Hematopoietic multipotent progenitor cell treated with erythropoietin and hydrocortisone succinate and interleukin-3 and kit ligand, for 8 days (in vitro differentiated cells): ENCODE measurements around the gene PPIB.

ENCODE experiments used
- DNase-seq: peaks from one replicate; pipeline ENCODE4 v3.0.0-alpha.2; 2015

The PPIB gene

DNA sequence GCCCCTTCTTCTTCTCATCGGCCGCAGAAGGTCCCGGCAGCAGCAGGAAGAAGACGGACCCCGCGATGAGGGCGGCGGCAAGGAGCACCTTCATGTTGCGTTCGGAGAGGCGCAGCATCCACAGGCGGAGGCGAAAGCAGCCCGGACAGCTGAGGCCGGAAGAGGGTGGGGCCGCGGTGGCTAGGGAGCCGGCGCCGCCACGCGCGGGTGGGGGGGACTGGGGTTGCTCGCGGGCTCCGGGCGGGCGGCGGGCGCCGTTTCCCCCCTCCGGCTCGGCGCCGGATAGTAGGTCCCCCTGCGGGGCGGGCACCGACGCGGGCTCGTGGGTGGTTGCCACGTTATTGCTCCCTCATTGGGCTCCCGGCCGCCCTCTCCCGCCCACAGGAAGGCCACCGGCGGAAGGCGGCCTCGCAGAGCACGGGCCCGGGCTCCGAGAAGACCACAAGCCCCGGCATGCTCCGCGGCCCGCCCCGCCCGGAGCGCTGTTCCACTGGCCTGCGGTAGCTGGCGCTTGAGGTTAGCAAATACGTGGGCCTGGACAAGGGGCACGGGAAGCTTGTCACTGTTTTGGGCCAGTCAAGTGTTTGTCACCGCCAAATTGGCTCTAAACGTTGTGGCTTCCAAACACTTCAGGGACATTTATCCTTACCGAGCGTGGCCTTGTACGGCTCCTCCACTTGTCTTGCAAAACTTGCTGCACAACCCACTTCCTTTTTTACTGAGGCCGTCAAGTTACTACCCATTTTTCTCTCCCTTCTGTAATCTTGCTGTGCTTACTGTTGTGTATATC lies at the start of gene PPIB:
TSS of gene PPIB (minus strand) at position 154 of the 790 bp plus-strand sequence. CDS start at position 118, 36 bp downstream.
- DNase-seq = peak; percentile 96

DNA sequence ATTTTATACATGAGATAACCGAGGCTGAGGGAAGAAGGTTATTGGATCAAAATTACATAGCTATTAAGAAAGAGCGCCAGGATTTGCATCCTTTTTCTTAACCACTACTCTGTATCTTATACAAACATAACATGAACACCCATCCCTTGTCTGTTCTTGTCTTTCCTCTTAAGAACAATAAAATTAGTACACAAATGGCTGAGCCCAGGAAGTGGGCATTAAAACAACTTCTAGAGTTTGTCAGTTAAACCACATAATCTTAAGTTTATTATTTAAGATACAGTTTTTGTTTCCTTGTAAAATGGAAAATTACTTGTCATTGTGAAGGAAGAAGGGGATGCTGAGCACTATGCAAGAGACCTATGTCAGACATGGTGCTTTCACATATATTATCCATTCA lies 48.9 kb upstream of the PPIB start:
- no peak for DNase-seq

DNA sequence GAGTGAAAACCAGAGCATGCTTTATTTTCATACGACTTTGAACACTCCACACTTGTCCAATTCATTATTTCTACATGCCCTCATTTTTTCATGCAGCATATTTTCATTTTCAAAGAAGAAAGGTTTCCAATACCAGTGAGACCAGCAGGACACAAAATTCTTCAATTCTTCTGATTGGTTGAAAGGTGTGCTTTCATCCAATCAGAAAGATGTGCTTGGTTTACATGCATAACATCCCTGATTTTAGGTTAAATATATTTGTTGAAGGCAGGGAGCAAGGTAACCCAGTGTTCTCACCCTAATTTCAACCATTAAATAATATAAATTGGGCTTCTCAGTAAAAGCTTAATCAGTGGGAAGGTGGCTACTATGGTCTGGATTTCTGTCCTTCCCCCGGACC lies 47.5 kb upstream of the PPIB start:
- no peak for DNase-seq

DNA sequence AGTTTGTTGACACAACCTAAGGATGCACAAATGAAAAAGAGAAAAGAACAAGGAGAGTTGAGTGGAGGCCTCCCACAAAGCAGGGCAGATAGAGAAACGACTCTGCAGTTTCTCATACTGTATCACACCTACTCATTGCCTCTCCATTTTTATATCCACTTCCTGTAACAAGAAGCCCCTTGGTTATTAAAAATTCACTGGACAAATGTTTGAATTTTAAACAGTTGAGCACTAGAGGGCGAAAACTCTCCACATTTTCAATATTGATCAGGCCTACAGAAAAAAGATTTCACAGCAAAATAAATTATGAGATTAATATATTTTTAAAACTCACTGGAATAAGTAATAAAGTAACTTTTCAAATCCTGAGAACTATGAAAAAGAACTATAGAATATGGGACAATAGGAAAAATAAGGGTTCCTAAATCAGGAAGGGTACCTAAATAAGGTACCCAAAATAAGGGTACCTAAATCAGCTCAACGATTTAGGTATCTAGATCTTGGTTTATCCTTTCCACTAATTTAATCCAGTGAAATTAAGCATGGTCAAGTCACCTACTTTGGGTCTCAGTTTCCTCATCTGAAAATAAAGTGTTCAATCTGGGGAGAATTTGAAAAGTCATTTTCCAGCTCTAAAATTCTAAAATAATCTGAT lies 47.0 kb upstream of the PPIB start:
- peak; percentile 76 for DNase-seq

DNA sequence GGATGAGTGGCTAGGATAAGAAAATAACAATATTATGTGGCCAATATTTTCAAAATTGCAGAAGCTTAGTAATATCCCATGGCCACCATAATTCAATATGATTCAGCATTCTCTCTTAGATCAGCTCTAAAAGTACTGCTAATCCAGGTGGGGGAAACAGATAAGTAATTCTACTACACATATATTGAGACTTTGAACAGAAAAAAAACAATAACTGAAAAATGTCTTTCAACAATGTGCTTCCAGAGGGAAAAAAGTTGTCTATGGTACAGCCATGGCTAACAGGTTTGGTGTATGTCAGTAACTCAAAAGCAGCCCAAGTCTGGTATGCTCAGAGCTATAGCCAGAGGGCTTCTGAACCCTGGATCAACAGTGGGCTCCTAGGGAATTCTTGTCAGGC lies 42.4 kb upstream of the PPIB start:
- peak; percentile 80 for DNase-seq

DNA sequence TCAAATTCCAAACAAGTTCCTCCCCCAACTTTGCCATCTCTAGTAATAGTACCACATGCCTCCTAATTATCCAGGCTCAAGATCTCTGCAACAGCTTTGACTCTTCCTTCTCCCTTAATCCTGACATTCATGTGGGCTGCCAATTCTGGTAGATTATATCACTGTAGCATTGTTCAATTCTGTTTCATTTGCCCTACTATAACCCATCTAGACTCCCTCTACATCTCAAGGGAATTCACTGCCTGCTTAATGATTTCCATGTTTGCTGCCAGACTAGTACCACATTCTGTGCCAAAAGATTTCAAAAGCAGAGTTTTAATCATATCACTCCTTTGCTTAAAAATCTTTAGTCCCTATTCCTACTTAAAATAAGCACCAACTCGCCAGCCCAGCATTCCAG lies 34.6 kb upstream of the PPIB start:
- DNase-seq = no peak

DNA sequence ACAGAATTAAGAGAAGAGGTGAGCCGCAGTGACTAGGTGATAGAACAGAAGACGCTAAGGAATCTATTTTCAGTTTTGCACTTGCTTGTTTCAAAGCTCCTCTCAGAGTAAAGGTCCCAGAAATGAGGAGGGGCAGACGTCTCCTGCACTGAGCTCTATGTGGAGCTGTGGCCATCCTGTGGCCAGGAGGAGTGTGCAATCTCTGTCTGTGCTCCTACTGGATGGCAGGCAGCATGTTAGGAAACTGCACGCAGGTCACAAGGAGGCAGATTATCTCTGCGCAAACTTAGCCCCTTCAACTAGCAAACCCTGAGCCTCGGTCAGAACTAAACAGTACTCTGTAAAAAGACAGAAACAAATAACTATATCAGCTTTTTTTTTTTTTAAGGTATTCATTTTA lies 31.1 kb upstream of the PPIB start:
- no peak for DNase-seq

DNA sequence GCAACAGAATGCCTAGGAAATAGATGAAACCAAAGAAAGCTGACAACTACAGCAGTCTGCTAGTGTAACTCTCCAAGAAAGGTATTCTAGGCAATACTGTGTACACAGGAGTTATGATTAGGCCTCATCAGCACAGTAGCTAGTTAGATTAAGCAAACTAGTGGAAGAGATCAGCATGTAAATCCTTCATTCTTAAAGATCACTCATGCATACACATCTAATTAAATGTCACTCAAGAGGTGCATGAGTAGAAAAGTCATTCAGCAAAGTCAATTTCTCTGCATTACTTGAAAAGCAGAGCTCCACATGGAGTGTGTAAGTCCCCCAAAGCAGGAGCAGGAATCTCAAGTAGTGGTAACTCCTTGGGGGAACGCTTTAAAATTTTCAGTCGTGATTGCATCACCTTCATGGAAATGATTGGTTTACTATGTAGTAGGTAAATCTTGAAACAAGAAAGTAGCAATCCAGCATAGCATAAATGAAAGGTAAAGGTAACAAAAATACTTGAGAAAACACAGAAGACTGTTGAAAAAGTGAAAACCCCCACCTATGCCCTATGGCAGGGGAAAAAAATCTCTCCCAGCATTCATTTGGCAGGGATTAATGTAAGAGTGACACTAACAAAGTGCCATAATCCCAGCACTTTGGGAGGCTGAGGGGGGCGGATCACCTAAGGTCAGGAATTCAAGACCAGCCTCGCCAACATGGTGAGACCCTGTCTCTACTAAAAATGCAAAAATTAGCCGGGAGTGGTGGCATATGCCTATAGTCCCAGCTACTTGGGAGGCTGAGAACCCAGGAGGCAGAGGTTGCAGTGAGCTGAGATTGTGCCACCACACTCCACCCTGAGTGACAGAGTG lies 29.4 kb upstream of the PPIB start:
- DNase-seq = no peak

DNA sequence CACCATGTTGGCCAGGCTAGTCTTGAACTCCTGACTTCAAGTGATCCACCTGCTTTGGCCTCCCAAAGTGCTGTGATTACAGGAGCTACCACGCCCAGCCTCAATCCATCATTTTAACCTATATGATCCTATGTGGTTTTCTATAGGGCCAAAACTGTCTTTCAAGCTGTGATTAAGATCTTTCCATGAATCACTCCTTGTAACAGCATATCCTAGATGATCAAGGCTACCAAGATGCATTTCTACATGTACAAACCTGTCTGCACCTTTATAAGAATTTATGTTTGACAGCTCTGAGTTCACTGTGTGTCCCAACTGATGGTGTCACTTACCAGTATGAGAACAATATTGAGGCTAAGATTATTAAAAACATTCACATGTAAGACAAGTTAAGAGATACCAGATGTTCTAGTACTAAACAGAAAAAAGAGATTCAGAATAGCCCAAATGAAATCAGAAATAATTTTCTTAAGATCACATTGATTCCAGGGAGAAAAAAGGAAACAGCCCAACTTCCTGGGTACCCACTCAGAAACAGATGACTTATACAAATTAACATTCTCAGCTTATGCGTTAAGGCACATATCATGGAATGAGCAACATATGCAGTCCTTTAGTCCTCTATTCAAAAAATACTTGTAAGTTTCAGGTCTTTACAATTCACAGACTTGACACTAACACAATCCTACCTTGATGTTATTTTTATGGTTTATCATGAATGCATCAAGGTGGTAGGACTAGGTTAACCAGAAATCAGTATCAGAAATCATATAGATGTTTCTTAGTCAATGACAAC lies 24.8 kb upstream of the PPIB start:
- DNase-seq = no peak

DNA sequence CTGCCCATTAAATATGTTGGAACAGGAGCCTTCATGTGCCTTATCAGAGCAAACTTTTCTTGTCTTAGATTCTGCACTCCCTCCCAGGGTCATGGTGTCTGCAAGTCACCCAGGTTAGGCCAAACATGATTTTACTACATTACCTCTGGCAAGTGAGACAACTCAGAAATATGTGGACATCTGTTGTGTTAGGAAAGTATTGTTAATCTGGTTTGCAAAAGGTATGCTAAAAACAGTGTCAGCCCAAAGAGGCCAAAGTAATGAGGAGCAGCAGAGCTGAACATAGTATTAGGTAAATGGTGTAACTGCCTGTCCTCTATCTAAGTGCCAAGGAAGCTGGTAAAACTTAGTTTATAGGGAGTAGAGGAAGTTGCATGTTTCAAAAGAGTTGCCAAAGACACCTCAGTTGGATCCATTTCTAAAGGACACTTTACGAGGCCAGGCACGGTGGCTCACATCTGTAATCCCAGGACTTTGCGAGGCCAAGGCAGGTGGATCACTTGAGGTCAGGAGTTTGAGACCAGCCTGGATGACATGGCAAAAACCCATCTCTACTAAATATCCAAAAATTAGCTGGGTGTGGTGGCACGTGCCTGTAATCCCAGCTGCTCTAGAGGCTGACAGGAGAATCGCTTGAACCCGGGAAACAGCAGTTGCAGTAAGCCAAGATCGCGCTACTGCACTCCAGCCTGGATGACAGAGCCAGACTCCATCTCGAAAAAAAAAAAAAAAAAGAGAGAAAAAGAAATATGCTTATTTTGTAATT lies 22.5 kb upstream of the PPIB start:
- DNase-seq = no peak

DNA sequence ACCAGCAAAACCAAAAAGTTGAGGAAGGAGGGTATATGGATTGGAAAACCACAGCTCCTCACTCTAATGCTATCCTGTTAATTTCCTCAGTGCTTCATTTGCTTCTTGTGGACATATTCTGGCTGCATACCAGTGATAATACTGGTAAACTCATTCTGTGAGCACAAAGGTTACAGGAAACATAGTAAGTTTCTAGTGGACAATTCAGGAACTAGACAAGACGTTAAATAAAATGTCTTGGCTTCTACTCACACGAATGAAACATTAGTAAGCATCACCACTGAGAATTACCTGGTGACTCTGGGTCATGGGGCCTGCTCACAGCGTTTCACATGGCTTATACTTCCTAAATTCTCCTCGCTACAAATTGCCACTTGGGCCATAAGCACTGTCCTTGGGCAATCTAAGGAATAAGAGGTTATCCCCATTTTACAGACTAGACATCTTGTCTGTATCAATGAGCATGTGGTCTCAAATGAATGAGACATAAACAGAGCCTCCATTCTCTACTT lies 20.1 kb upstream of the PPIB start:
- no peak for DNase-seq

DNA sequence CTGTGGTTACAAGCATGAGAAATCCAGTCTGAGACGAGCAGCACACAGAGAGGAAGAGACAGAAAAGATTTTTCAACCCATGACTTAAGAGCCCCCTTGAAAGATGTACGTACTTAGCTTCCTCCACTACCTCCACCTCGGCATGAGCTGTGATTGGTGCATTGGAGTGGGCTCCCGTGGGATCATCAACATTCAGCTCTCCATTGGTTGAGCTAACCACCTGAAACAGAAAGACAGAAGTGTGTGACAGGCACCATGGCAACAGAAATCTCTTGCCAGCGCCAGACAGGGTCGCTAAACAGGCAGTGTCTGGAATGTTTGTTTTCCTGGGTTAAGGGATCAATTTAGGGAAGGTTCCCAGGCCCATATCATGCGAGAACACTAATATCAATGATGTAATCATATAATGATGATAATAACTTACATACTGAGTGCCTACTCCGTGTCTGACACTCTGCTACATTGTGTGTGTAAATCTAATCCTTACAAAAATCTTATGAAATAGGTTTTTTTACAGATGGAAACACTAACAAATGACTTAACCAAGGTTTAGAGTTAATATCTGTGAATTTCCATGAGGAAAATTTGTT lies 17.5 kb upstream of the PPIB start:
- no peak for DNase-seq

DNA sequence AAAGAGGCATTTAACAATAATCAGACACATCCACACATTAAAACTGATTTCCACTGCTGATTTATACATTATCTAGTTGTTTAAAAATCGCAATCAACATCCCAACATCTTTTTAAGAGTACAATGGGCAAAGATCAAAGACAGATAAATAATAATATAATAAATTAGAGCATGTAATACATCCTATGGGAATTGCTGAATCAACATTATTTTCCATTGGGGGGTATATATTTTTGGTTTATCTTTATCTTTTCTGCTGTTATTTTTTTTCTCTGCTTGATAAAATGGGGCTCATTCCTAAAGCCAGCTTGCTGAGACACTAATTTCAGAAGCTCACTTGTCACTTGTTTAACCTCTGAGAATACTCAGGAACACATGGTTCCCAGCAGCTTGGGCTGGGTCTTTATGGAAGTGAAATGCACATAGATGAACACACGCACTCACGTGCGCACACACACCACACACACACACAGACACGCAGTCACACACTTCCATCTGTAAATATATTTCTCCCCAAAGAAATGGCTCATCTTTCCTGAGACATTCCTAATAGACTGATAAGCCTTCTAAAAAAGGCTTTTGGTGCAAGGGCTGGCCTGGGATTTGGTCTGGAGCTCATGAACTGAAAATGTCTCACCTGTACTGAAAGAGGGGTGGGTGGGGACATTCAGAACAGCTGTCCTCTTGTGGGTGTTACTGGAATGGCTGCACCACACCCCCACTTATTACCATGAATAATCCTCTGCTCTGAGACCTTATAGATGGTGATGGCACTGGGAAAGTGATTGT lies 3.5 kb upstream of the PPIB start:
- no peak for DNase-seq

DNA sequence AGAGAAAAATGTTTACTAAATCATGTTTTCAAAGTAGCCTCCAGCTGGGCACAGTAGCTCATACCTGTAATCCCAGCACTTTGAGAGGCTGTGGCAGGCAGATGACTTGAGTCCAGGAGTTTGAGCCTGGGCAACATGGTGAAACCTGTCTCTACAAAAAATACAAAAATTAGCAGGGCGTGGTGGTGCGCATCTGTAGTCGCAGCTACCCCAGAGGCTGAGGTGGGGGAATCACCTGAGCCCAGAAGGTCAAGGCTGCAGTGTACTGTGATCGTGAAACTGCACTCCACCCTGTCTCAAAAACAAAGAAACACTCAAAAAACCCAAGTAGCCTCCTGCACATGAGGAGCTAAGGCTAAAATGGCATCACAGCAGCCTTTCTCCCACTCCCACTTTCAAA lies 1.6 kb upstream of the PPIB start:
- no peak for DNase-seq

DNA sequence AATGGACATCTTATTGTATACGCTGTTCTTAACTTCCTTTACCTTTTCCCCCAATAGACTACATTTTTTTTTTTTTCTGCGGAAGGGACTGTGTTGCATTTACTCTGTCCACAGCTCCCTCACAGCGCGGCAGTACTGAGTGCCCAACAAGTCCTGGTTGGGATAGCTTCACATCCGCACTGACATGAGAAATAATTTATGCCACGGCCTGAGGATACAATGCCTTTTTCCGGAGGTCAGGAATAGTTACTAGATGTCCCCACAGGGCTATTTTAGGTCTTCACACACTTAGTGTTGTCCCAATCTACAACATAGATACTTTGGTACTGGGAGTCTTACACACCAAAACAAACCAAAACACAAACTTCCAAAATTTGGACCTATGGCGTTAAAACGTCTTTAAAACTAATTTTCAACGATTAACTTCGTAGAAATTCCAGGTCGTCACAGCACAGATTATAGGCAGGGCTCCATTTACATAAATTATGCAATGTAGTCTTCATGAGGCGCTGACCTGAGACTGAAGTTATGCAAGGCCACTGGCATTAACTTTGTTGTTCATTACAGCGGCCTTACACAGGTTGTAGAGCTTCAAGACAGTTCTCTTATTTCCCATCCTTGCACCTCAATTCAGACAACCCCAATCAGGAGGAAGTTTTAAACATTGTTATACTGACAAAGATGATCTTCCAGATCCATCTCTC lies 989 bp upstream of the PPIB start:
- no peak for DNase-seq

DNA sequence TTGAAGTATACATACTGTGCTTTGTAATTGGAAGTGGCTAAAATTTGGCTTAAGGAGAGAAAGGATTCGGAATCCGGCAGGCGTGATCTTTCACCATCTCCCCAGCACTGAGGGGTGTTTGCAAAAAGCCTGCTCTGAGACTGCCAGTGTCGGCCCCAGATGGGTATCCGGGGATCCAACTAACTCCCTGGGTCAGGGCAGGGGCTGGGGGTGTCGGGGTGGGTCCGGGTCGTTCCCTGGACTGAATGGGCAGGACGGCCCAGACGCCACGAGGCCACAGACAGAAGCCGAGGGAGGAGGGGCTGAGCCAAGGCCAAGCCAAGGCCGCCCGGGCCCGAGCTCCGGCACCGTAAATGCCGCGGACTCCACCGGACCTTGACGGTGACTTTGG lies 349 bp downstream of the PPIB start:
- DNase-seq = no peak

DNA sequence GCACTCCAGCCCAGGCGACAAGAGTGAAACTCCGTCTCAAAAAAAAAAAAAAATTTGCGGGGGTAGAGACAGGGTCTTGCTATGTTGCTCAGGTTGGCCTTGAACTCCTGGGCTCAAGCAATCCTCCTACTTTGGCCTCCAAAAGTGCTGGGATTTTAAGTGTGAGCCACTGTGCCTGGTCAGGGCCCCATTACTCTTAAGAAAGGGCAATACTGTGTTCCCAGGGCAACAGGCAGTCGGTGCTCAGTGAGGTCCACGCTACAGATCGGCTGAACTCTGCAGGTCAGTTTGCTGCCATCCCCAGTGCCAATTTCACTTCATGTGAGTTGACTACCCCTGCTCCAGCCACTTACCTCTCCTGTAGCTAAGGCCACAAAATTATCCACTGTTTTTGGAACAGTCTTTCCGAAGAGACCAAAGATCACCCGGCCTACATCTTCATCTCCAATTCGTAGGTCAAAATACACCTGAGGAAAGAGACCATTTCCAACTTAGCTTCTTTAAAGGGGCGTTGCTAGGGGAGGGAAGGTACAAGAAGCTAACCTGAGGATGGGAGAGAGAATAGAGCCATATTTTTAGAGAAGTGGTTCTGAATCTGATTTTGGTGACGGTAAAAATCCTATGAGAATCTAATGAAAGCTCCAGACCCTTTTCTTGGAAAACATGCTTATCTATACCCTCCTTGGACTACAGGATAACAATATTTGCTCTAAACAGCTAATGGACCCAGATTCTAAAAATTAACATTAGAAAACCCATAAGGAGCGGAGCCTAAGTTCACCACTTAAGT lies 939 bp downstream of the PPIB start:
- DNase-seq = peak; percentile 28

DNA sequence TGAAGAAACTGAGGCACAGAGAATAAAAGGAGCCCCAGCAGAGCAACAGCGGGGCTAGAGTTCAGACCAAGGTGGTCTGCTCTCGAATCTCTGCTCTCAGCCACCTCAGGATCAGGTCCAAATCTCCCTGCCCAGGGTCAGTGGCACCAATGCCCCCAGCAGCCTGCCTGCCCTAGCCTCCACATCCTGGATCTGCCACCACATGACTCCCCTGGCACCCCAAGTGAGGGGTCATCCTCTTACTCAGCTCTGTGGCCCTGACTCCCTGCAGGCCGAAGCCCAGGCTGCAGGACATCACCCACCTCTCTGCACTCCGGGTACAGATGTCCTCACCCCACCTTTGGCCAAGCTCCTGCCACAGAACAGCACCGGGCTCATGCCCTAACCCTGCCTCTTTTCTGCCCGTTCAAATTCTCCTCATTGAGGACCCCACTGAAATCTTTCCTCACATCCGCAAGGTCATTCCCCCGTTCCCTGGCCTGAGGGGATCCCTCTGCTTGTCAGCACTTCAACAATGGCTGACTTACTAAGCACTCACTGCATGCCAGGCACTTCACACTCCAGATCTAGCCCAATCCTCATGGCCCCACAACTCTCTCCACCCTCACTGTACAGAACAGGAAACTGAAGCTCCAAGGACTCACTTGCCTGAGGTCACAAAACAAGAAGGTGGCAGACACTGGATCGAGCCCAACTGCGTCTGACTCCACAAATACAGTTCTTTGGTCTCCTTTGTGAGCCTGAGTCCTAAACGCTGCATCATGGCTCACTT lies 4.3 kb downstream of the PPIB start:
- DNase-seq = no peak
